Measurements from ENCODE around the gene RBM12. TPM values are rescaled to one million over a fixed set of nuclear protein-coding genes. Genes with fewer than 3 reads are reported as not detected.
"Not testable (repeated sequence)": the region's sequence is repeated elsewhere in the genome, so short reads cannot be mapped to it uniquely, and the experiment has no call there.

RBM12 gene
- total RNA-seq, 6 experiments from 2014 or later = 13.3 to 32.8 (median 21.0) TPM

DNA sequence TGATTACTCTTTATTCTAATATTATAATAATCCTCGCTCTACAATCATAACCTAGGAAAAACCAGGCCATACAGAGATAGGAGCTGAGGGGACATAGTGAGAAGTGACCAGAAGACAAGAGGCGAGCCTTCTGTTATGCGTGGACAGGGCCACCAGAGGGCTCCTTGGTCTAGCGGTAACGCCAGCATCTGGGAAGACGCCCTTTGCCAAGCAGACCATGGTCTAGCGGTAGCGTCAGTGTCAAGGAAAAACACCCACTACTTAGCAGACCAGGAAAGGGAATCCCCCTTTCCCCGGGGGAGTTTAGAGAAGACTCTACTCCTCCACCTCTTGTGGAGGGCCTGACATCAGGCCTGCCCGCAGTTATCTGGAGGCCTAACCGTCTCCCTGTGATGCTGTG lies 22.2 kb upstream of the RBM12 start:
- ATAC-seq; intact Hi-C loops (cut with DNase I): not testable (repeated sequence)

DNA sequence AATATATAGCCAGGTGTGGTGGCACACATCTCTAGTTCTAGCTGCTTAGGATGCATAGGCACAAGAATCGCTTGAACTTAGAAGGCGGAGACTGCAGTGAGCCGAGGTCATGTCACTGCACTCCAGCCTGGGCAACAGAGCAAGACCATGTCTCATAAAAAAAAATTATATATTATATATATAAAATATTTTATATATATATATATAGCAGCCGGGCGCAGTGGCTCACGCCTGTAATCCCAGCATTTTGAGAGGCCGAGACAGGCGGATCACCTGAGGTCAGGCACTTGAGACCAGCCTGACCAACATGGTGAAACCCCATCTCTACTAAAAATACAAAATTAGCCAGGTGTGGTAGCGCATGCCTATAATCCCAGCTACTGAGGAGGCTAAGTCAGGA lies 20.7 kb upstream of the RBM12 start:
- H3K4me3 ChIP-seq; H3K27me3 ChIP-seq; H3K27ac ChIP-seq; intact Hi-C loops (cut with DNase I); H3K4me1 ChIP-seq; ATAC-seq; H3K9me3 ChIP-seq: not testable (repeated sequence)
- 85% methylated on average over 7 of the region's 9 CpGs for WGBS (ENCODE audit: insufficient coverage, low coverage, low lambda C conversion rate, missing lambda C conversion rate)
- DNase-seq = peak in 1 of 3 donors; percentile 13
- H3K36me3 ChIP-seq = peaks cover 0 to 37% (median 3%) of the 10 kb centered on the region in 4 donors

More for the DNA sequence above, 22.2 kb upstream of the RBM12 start:
- not testable (repeated sequence) for H3K27ac ChIP-seq, H3K9me3 ChIP-seq, H3K4me3 ChIP-seq, H3K27me3 ChIP-seq
- peak in 1 of 3 donors; percentile 15 for DNase-seq
- peaks cover 0 to 12% (median 4%) of the 10 kb centered on the region in 4 donors for H3K4me1 ChIP-seq
- 84% methylated on average over 3 of the region's 11 CpGs for WGBS (ENCODE audit: insufficient coverage, low coverage, low lambda C conversion rate, missing lambda C conversion rate)
- TF ChIP-seq, protein P1, sequence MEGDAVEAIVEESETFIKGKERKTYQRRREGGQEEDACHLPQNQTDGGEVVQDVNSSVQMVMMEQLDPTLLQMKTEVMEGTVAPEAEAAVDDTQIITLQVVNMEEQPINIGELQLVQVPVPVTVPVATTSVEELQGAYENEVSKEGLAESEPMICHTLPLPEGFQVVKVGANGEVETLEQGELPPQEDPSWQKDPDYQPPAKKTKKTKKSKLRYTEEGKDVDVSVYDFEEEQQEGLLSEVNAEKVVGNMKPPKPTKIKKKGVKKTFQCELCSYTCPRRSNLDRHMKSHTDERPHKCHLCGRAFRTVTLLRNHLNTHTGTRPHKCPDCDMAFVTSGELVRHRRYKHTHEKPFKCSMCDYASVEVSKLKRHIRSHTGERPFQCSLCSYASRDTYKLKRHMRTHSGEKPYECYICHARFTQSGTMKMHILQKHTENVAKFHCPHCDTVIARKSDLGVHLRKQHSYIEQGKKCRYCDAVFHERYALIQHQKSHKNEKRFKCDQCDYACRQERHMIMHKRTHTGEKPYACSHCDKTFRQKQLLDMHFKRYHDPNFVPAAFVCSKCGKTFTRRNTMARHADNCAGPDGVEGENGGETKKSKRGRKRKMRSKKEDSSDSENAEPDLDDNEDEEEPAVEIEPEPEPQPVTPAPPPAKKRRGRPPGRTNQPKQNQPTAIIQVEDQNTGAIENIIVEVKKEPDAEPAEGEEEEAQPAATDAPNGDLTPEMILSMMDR (IDR thresholded peaks at IDR 0.05) = peak in 2 of 4 donors; percentile 12 to 19
- H3K36me3 ChIP-seq = peaks cover 0 to 37% (median 3%) of the 10 kb centered on the region in 4 donors

DNA sequence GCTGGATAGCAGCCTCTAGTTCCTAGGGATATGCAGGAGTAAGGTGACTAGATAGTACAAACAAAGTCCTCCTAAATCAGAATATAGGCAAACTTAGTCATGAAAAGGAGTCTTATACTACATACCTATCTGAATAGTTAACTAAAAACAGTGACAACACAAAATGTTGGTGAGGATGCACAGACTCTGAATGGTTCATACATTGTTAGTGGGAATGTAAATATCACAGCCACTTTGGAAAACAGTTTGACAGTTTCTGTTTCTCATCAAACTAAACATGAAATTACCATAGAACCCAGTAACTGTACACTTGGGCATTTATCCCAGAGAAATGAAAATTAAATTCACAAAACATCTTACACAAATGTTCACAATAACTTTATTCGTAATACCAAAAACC lies 17.3 kb upstream of the RBM12 start:
- DNase-seq = no peak
- Histone ChIP-seq H3K4me3 (no peak overlapping the region), H3K9me3 (no peaks in the 10 kb centered on the region), H3K27me3 (no peaks in the 10 kb centered on the region), H3K36me3 (peaks cover 0 to 30% (median 0%) of the 10 kb centered on the region in 4 donors), H3K4me1 (no peaks in the 10 kb centered on the region), H3K27ac (no peak overlapping the region)
- intact Hi-C loops (cut with DNase I) = no loop called here
- no peak for ATAC-seq
- TF ChIP-seq, protein P1 (IDR thresholded peaks at IDR 0.05) = no peak
- 88% methylated on average over 1 of the region's 1 CpG for WGBS (ENCODE audit: insufficient coverage, low coverage, low lambda C conversion rate, missing lambda C conversion rate)

GRCh38 chr20:35680452-35681183 lies 15.9 kb upstream of the RBM12 start:
- no peaks in the 10 kb centered on the region for H3K4me1 ChIP-seq
- H3K4me3 ChIP-seq = no peak overlapping the region
- WGBS (ENCODE audit: insufficient coverage, low coverage, low lambda C conversion rate, missing lambda C conversion rate) = 60% methylated on average over 3 of the region's 4 CpGs
- intact Hi-C loops (cut with DNase I) = no loop called here
- ATAC-seq = peak in 1 of 4 donors; percentile 26
- no peaks in the 10 kb centered on the region for H3K27me3 ChIP-seq
- peaks cover 0 to 28% (median 0%) of the 10 kb centered on the region in 4 donors for H3K36me3 ChIP-seq
- TF ChIP-seq POLR2A (IDR thresholded peaks at IDR 0.05) = no peak
- TF ChIP-seq, protein P1 (IDR thresholded peaks at IDR 0.05) = no peak
- H3K9me3 ChIP-seq = no peaks in the 10 kb centered on the region
- peak in 1 of 3 donors; percentile 19 for DNase-seq
- no peak overlapping the region for H3K27ac ChIP-seq

DNA sequence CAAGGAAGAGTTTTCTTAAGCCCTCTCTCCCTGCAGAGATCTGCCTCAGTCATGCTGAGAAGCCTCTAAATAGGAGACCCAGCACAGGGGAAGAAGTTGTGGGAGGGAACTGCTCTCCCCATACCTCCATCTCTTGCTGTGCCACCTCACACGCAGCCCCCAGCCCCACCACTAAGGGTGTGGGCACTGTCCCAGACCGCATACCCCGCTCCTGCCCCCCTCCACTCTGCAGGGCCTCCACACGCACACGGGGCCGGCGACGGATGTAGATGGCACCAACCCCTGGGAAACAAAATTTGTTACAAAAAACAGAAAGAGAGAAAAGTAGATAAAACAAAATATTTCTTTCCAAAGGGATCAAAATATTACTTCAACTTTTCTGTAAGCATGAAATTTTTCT lies 10.2 kb upstream of the RBM12 start:
- WGBS (ENCODE audit: insufficient coverage, low coverage, low lambda C conversion rate, missing lambda C conversion rate) = 100% methylated on average over 7 of the region's 8 CpGs
- Histone ChIP-seq H3K4me3 (no peak overlapping the region), H3K36me3 (peaks cover 0 to 59% (median 20%) of the 10 kb centered on the region in 4 donors), H3K27me3 (no peaks in the 10 kb centered on the region), H3K27ac (no peak overlapping the region), H3K9me3 (no peaks in the 10 kb centered on the region), H3K4me1 (no peaks in the 10 kb centered on the region)
- intact Hi-C loops (cut with DNase I) = no loop called here
- TF ChIP-seq, protein P1 (IDR thresholded peaks at IDR 0.05) = no peak
- TF ChIP-seq POLR2A (IDR thresholded peaks at IDR 0.05) = no peak
- ATAC-seq (no peak), DNase-seq (peak in 1 of 3 donors; percentile 28)

All from right lobe of liver (tissue), 6 donors.